NCI-H2107 treated with DMSO at 0.1 percent for 48 hours (cell line): Measurements from ENCODE around the gene SMIM1.
A peak's percentile ranks its signal among the peaks of the same experiment; 100 is the strongest.
"Not testable (repeated sequence)": the region's sequence is repeated elsewhere in the genome, so short reads cannot be mapped to it uniquely, and the experiment has no call there.

Experiments
- DNase-seq: peaks from one replicate; lab custom pipeline; 2025; ENCODE audit not compliant: unreplicated experiment; lab: John Stamatoyannopoulos, UW

SMIM1 gene

DNA sequence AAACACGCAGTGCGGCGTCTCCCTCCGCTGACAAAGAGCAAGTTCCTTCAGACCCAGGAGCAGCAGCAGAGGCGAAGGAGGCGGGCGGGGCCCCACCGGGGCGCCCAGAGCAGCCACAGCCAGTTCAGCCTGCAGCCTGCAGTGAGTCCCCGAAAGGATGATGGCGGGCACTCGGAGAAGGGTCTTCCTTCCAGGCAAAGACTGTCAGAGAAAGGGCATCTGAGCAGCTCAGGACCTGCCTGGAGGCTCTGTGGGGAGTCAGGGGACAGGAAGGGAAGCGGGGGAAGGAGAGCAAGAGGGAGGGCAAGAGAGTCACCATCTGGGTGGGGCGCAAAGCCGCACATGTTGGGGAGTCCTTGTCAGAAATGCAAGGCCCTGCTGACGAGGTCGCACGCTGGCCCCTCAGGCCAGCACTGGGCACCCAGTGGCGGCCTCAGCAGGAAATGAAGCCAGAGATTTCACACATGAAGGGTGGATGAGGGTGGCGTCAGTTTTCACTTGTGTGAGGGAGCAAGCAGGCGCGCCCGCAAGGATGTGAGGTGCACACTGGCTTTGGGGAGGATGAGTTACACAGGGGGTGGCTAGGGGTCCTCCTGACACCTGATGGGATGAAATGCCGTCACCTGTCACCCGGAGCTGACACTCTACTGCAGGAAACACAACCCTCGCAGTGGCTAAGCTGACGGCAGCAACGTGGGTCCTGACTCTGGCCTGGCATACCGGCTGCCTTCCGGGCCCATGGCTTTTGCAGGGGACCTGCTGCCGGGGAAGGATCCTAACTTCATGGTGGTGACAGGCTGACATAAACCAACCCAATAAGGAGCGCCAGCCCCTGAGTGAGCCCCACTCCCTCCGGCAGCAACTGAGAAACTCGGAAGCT is 17.1 kb downstream of the SMIM1 start:
- DNase-seq: no peak

DNA sequence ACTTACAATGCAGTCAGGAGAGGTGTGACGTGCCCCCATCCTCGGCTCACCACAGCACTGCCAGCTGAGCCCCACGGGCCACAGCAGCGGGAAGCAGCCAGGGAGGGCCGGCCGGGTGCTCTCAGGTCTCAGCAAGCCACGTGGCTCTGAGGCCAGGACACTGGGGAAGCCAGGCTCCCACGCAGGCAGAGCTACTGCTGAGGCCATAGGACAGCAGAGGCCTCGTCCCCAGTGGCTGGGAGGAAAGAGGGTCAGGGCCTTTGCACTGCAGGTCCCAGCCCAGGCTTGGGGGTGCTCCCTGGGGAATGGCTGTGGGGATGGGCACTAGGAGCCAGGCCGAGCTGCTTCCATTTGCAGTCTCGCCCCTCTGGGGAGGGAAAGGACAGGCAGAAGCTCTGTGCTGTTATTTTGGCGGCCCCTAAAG is 18.0 kb downstream of the SMIM1 start:
- DNase-seq: no peak

DNA sequence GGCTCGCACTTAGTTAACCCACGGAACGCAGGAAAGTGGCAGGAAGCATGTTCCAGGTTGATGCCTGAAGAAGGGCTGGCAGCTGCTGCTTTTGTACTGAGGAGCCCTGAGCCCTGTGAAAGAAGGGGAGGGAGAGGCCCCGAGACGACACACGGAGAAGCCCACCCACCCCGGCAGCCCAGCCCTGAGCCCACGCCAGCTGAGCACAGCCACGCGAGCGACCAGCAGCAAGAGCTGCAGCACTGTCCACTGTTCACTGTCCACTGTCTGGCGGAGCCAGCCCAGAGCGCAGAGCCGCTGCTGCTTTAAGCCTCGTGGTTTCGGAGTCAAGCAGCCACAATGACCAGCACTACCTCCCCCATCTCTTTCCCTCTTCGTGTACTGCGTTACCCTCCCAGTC is 18.4 kb downstream of the SMIM1 start:
- no peak for DNase-seq

DNA sequence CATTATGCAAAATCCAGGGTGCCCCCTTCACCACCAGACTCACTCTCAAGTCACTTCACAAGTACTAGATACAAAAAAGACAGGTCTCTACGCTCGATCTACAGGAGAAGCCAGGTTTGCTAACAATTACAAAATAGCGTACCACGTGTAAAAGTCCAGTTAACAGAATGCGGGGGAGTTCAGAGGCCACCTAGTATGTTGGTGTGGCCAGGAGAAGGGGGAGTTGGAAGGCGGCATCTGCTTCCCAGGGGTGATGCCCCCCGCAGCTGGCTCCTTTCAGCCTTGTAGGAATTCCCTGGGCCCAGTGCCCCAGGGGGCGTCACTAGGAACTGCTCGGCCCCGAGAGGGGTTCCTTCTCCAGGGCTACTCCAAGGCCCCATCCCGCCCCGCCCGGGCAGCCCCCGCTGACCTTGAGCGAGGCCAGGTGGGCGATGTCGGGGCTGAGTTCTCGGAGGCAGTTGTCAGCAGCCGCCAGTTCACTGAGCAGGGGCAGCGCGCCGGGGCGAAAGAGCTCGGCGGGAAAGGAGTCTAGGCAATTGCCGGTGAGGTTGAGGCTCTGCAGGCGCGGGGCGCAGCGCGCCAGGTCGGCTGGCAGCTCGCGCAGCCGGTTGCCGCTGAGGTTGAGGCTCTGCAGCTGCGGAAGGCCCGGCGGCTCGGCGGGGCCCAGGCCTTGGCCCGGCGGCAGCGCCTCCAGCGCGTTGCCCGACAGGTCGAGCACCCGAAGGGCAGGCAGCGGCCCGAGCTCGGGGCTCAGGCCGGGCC is 23.1 kb downstream of the SMIM1 start:
- no peak for DNase-seq

DNA sequence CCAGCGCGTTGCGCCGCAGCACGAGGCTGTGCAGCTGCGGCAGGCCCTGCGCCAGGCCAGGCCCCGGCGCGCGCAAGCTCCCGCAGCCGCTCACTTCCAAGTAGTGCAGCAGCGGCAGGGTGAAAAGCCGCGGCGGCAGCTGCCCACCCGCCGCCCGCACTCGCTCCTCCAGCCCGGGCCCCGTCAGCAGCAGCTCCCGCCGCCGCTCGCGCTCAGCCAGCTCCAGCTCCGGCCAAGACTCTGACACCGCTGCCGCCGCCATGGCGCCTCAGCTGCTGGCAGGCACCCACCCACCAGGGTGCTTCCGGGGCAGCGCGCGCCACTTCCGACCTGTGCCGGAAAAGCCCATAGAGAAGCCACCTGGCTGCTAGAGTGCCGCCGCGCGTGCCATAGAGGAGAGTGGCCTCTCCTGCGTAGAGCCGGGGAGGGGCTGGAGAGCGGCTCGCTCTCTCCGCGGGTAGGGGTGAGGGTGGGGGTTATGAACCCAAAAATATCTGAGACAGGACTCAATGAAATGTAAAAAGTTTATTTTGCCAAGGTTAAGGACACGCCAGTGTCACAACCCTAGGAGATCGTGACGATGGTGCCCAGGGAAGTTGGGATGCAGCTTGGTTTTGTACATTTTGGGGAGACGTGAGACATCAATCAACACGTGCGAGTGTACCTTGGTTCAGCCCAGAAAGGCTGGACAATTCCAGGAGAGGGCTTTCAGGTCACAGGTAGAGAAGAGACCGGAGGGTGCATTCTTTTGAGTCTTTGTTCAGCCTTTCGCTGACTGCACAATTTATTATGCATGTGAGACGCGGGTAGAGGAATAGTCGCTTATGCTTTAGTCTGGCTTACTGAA is 23.9 kb downstream of the SMIM1 start, which contains the start of gene LRRC47:
LRRC47 (minus strand) TSS at position 284 of the 847 bp plus-strand sequence; CDS start at position 262, 22 bp downstream.
- peak; percentile 11 for DNase-seq

DNA sequence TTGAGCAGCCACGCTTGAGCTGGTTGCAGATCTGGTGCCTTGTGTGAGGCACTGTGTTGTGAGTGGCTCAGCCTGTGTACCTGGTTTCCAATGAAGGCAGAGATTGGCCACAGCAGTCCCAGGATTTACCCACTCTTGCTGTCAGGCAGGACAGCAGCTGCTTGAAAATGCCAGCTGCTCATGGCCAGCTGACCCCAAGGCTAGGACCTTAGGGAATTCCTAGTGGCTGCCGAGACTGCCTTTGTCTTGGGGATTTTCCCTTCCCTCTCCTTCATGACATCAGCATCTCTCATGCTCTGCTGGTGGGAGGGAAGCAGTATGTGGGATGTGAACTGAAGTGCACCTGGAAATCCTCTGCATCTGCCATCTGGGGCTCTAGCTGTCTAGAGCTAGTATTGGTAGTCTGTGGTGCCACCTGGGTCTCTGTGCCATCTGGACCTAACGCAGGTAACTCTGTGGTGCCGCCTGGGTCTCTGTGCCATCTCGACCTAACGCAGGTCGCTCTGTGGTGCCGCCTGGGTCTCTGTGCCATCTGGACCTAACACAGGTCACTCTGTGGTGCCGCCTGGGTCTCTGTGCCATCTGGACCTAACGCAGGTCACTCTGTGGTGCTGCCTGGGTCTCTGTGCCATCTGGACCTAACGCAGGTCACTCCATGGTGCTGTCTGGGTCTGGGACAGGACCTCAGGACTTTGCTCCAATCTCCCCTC is 27.6 kb downstream of the SMIM1 start:
- no peak for DNase-seq

DNA sequence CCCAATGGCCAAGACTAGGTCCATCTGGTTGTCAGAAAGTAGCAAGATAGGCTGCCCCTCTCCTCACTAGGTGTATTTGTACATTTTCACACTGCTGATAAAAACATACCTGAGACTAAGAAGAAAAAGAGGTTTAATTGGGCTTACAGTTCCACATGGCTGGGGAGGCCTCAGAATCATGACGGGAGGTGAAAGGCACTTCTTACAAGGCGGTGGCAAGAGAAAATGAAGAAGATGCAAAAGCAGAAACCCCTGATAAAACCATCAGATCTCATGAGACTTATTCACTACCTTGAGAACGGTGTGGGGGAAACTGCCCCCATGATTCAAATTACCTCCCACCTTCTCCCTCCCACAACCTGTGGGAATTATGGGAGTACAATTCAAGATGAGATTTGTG is 28.2 kb downstream of the SMIM1 start:
- not testable (repeated sequence) for DNase-seq

DNA sequence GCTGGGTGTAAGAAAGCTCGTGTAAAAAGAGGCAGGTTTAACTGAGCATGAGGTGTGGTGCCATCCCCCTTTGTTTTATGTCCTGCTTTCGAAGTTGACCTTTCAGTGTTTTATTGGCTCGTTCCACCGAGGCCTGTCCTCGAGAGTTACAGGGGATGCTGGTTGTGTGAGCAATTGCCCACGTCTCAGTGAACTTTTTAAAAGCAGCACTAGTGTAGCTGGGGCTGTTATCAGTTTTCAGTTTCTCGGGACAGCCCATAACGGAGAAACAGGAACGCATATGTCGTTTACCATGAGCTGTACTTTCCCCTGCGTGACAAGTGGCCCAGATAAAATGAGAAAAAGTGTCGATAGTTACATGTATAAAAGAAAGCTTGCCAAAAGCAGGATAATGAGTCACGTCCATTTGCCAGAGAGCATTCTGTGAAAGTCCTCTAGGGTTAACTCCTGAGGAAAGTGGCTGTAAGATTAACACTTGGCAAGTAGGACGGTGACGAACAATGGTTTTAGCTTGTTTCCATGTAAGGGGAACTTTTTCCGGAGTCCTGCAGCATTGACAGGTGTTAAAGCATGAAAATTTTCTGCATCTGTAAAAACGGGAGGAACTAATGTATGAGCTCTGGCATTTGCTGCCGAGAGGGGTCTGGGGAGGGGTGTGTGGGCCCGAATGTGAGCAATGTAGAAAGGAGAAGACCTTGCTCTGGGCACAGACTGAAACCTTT is 31.5 kb downstream of the SMIM1 start:
- DNase-seq: no peak

DNA sequence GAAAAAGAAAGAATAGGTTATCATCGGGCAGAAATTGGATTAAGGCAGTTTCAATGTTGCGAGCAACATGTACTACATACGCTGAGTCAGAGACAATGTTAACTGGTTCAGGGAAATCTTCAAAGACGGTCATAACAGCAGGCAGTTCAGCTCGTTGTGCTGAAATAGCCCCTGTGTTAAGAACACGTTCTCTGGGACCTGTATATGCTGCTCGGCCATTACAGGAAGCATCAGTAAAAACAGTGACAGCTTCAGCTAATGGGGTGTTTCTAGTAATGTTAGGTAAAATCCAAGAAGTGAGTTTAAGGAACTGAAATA is 32.0 kb downstream of the SMIM1 start:
- not testable (repeated sequence) for DNase-seq

DNA sequence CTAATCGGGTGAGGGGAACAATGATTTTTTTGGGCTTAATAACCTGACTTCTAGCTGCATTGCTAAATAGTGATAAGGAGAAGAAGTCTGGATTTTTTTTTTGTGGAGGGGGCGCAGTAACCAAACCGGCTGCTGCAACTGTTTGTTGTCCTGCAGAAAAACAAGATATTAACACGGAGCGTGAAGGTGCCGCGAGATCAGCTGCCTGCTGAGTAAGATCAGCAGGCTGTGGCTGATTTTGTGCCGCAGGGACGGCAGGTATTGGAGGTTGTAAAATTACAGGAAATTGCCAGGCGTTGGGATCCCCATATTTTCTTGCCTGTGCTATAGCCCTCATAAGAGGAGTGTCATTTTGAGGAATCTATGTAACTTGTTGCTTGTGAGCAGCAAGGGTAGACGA is 32.5 kb downstream of the SMIM1 start:
- no peak for DNase-seq

DNA sequence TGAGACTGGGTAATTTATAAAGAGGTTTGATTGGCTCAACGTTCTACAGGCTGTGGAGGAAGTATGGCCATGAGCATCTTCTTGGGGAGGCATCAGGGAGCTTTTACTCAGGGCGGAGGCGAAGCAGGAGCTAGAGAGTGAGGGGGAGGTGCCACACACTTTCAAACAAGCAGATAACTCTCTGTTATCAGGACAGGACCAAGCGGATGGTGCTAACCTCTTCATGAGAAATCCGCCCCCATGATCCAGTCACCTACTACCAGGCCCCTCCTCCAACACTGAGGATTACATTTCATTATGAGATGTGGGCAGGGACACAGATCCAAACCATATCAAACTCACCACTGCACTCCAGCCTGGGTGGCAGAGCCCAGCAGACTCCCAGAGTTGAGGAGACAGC is 35.2 kb downstream of the SMIM1 start:
- DNase-seq: no peak

DNA sequence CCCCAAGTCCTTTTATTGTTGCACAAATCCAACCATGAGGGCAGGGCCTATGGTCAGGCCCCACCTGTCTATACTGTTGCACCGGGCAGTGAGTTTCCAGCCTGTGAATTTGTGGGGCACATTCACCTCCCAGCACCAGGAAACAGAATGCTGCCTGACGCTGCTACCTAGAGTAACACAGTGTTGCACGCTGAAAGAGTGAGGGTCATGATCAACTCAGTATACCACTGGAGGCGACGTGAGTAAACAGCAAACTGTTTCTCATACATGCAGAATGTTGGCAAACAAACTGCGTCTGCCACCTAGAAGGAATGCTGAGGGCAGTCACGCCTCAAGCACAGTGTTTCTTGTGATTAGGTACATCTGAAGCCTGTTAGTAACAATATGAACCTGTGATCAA is 37.1 kb downstream of the SMIM1 start:
- no peak for DNase-seq

DNA sequence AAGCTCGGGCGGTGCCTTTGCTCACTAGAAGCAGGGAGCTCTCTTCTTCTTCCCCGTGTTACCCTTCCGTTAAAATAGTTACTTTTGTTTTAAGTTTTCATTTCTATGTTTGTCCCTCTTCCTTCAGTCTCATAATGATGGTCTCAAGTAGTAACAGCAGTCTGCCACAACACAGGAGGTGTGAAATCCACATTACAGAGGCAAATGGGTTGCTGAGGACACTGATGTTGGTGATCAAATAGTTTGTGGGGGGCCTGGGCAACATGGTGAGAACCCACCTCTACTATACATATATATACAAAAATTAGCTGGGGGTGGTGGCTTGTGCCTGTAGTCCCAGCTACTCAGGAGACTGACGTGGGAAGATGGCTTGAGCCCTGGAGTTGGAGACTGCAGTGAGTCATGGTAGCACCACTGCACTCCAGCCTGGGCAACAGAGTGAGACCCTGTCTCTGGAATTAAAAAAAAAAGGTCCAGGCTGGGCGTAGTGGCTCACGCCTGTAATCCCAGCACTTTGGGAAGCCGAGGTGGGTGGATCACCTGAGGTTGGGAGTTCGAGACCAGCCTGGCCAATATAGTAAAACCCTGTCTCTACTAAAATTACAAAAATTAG is 37.7 kb downstream of the SMIM1 start:
- DNase-seq: not testable (repeated sequence)

DNA sequence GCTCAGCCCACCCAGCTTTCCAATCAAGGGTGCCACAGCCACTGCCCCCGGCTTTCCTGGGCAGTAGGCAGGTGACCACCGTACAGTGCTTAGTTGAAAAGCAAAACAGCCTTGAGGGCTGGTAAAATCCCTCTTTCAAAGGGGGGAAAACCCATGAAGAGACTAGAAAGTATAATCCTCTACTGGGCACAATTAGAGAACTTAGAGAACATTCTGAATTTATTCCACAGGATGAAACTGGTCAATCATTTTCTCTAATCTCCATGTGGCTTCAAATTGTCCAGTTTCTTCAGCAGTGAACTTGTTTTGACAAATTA is 39.0 kb downstream of the SMIM1 start:
- DNase-seq: no peak

DNA sequence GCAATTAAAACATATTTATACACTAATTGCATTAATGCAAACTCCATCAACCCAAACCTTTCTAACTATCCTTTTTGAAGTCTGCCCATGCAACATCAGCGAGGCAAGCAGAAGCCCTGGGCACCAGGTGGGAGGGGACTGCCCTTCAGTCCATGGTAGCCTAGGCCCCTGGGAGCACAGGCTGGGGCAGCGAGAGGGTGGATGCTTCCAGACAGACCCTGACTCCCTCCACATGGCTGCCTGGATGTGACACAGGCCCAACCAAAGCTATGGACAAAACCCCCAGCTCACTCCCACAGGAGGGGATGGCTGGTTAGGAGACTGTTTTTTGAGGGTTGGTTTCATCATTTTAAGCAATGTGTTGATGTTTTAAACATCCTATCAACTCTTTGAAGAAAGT is 41.5 kb downstream of the SMIM1 start:
- DNase-seq: no peak

DNA sequence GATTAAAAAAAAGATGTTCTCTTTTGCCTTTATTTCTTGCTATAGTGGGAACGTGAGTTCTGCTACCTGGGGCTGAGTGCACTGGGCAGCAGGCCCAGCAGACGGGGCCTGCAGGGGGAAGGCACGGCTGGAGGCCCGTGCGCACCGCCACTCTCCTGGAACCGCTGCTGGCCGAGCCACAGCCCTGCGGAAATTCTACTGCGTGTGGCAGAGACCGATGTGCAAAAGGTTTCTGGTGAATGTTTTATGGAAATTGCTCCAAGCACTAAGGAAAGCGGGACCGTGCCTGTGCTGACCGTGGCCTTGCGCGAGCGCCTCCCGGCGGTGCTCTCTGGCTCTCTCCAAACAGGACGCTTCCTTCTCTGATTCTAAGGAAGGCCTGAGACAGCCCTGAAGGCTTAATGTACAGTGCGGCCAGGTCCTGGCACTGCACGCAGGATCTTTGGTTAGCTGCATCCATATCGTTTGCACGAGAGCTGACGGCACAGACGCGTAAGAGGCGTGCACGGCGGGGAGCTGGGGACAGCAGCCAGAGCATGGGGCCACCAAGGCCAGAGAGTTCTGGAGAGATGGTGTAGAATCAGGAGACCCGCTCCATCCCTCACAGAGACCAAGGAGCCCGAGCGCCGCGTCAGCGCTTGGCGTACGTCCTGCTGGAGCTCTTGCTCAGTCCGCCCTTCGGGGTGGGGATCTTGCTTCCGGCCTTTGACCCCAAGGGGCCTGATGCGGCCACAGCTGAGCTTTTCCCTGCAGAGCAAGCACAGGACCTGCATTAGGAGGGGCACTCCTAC is 42.4 kb downstream of the SMIM1 start:
- DNase-seq: no peak

DNA sequence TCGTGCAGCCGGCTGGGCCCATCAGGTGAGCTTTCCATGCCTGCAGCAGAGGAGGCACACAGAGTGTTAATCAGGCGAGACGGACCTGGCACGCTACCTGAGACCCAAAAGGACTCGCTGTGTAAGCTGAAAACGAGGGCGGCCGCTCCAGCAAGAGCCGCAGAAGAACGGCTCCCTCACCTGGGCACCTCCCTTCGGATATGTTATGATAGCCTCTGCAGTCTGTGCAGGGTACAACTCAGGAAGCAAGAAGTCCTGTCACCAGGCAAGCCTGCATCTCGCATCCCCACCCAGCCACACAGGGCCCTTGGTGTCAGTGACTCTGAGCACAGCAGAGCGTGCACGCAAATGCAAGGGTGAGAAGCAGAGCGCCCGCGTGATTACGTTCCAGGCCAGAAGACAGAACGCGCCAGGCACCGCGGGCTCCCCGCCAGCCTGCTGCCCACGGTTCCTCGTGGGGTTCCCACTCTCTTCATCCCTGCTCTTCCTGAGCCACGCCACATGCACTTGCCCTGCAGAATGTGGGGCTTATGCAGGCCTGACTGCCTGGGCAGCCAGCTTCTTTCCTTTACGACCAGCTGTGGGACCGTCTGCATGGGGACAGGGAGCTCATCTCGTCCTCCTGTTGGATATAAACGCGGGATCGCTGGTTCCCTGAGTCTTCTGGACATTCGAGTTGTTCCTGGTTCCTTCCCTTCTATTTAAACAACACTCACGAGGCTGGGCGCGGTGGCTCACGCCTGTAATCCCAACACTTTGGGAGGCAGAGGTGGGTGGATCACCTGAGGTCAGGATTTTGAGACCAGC is 44.0 kb downstream of the SMIM1 start:
- DNase-seq: no peak

DNA sequence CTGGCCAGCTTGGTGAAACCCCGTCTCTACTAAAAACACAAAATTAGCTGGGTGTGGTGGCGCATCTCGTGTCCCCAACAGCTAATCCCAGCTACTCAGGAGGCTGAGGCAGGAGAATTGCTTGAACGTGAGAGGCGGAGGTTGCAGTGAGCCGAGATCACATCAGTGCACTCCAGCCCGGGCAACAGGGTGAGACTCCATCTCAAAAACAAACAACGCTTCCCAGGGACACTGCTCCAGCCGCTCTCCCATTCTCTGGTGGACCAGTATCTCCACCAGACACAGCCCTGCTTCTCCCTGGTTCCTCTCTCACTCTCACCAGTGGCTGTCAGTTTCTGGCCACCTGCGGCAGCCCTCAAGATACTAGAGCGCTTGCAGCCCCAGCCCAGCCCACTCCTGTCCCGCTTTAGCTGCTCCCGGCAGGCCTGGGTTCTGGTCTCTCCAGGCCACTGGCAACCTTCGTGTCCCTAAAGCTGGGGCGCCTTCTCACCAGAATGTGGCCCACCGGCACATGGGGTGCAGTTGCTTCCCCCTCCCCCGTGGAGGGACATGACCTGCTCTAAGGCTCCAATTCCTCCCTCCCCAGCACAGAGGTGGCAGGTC is 44.7 kb downstream of the SMIM1 start:
- no peak for DNase-seq
